A549 (cell line): ENCODE results near the gene POLR2H. TPM values are rescaled to one million over a fixed set of nuclear protein-coding genes. Genes with fewer than 3 reads are reported as not detected.
A peak's percentile ranks its signal among the peaks of the same experiment; 100 is the strongest.

Experiments
- ATAC-seq, 2 experiments: fragments of 200-7000 bp in 1 of 2; fragments of >200 bp in 1 of 2; cut with Nextera tagmentation in 1 of 2; cut with Tn5 transposase in 1 of 2; 3 replicates each; pipeline versions ENCODE4 v1.8.0 to v1.9.1; 2018 to 2020; ENCODE audit warnings: mild to moderate bottlenecking in 1 of 2, moderate library complexity in 1 of 2
- CTCF ChIA-PET: fragments of 300-600 bp; sonication (Branson Sonifier 250); formaldehyde crosslinking; extraction: SDS; loops from one replicate; lab custom pipeline; 2021; ENCODE audit warnings: antibody characterized with exemption, inconsistent platforms; lab: Yijun Ruan, JAX
- POLR2A ChIA-PET: fragments of 350-600 bp; formaldehyde crosslinking; extraction: SDS; loops from one replicate; lab custom pipeline; 2021; ENCODE audit warnings: antibody characterized with exemption, inconsistent platforms; lab: Yijun Ruan, JAX
- DNase-seq, 2 experiments: peaks; one replicate each; pipeline versions ENCODE4 v3.0.0 to v3.0.0-alpha.2; 2011 to 2016; ENCODE audit warnings: low read depth in 1 of 2, low spot score in 1 of 2
- FAIRE-seq: peaks from 2 replicates; lab custom pipeline; 2011; peaks lifted over from hg19 to GRCh38; lab: Jason Lieb, UNC
- H3K27ac ChIP-seq, 2 experiments: fragments of >200 bp; sonication (Bioruptor Twin); formaldehyde crosslinking; 3 replicates each; pipeline ENCODE4 v1.5.1; 2016 to 2017
- H3K4me1 ChIP-seq: fragments of >200 bp; sonication (Bioruptor Twin); formaldehyde crosslinking; 3 replicates; pipeline ENCODE4 v1.6.1; 2016
- H3K4me2 ChIP-seq: fragments of >200 bp; sonication (Bioruptor Twin); formaldehyde crosslinking; 3 replicates; pipeline ENCODE4 v1.6.1; 2016
- H3K4me3 ChIP-seq: fragments of >200 bp; sonication (Bioruptor Twin); formaldehyde crosslinking; 3 replicates; pipeline ENCODE4 v1.5.1; 2016
- H3K9me3 ChIP-seq: fragments of >200 bp; sonication (Bioruptor Twin); formaldehyde crosslinking; 3 replicates; pipeline ENCODE4 v1.6.1; 2016
- ATOH8 ChIP-seq: fragments of 250-450 bp; sonication (Bioruptor Pico); IDR thresholded peaks from 2 replicates; pipeline ENCODE4 v1.5.0; 2020; ENCODE audit warnings: low read depth, mild to moderate bottlenecking, moderate library complexity
- BCL3 ChIP-seq: fragments of >200 bp; sonication (Bioruptor Twin); formaldehyde crosslinking; IDR thresholded peaks from 3 replicates; pipeline ENCODE4 v1.6.1; 2016
- CBX2 ChIP-seq: fragments of 200-600 bp; sonication (generic); IDR thresholded peaks from 2 replicates; pipeline ENCODE4 v1.6.1; 2016; ENCODE audit warnings: low read depth, mild to moderate bottlenecking, borderline replicate concordance
- CEBPB ChIP-seq, 2 experiments: fragments of >200 bp in 1 of 2; sonication (Bioruptor Twin) in 1 of 2; formaldehyde crosslinking in 1 of 2; IDR thresholded peaks; 2 replicates each; pipeline ENCODE4 v1.6.1; 2012 to 2016
- CHD4 ChIP-seq: fragments of 200-600 bp; sonication (generic); IDR thresholded peaks from 2 replicates; pipeline ENCODE4 v1.6.1; 2016; ENCODE audit warnings: antibody characterized with exemption, mild to moderate bottlenecking, borderline replicate concordance
- CTCF ChIP-seq: fragments of >200 bp; sonication (Bioruptor Twin); formaldehyde crosslinking; IDR thresholded peaks from 3 replicates; pipeline ENCODE4 v1.5.1; 2016
- E2F6 ChIP-seq: IDR thresholded peaks from 2 replicates; pipeline ENCODE4 v1.6.1; 2012; ENCODE audit warnings: low read depth, borderline replicate concordance
- EHMT2 ChIP-seq: fragments of 200-600 bp; sonication (generic); IDR thresholded peaks from 2 replicates; pipeline ENCODE4 v1.6.1; 2016; ENCODE audit warnings: antibody characterized with exemption, low read depth, mild to moderate bottlenecking, moderate library complexity
- FOSL2 ChIP-seq, 2 experiments: fragments of 450-650 bp in 1 of 2; fragments of >200 bp in 1 of 2; sonication (Bioruptor Twin) in 1 of 2; formaldehyde crosslinking; IDR thresholded peaks; 2 replicates each; pipeline versions ENCODE4 v1.5.0 to v1.6.1; 2016 to 2020; ENCODE audit warnings: mild to moderate bottlenecking in 1 of 2, moderate library complexity in 1 of 2
- HDAC2 ChIP-seq: fragments of 200-600 bp; sonication (generic); IDR thresholded peaks from 2 replicates; pipeline ENCODE4 v1.6.1; 2016
- HEYL ChIP-seq: fragments of 250-450 bp; sonication (Bioruptor Pico); IDR thresholded peaks from 2 replicates; pipeline ENCODE4 v1.8.0; 2021; ENCODE audit warnings: mild to moderate bottlenecking, moderate library complexity
- HOXB13 ChIP-seq: fragments of 250-450 bp; sonication (Bioruptor Pico); IDR thresholded peaks from 2 replicates; pipeline ENCODE4 v1.5.0; 2020; ENCODE audit warnings: low read depth, mild to moderate bottlenecking, moderate library complexity
- JUNB ChIP-seq: fragments of >200 bp; sonication (Bioruptor Twin); formaldehyde crosslinking; IDR thresholded peaks from 2 replicates; pipeline ENCODE4 v1.6.1; 2016
- NPAS2 ChIP-seq: fragments of 250-450 bp; sonication (Bioruptor Pico); IDR thresholded peaks from 2 replicates; pipeline ENCODE4 v1.8.0; 2022; ENCODE audit warnings: mild to moderate bottlenecking, moderate library complexity, borderline replicate concordance
- RARB ChIP-seq: fragments of 250-450 bp; sonication (Bioruptor Pico); IDR thresholded peaks from 2 replicates; pipeline ENCODE4 v1.8.0; 2021; ENCODE audit warnings: mild to moderate bottlenecking, moderate library complexity
- SREBF2 ChIP-seq: fragments of 450-650 bp; IDR thresholded peaks from 2 replicates; pipeline ENCODE4 v1.6.1; 2014; ENCODE audit warnings: mild to moderate bottlenecking, moderate library complexity
- WGBS: methylation state at CpG from one replicate; pipeline ENCODE4 v1.1.6; 2017; ENCODE audit errors: missing lambda C conversion rate; 5-methylcytosine and 5-hydroxymethylcytosine counted together
- polyA plus RNA-seq, 4 experiments: library from polyadenylated mRNA; depleted of rRNA in 3 of 4; stranded (reverse); fragments of >200 nt; fragmentation: RNase III in 1 of 4; extraction: RNeasy Plus Mini Kit Qiagen cat#74134 plus additional on column Dnase treatment in 1 of 4; gene quantifications; 2 replicates in 3 of 4; 3 replicates in 1 of 4; pipeline ENCODE4 v1.2.3, GENCODE V29; 2011 to 2017

Gene POLR2H
- polyA plus RNA-seq, 2 of the 4 experiments (the other 2 are of a cell fraction) = 104 to 127 TPM

- TF ChIP-seq CTCF (no peak), NPAS2 (CRISPR knock-in tag) (no peak)
These were observed 28.3 kb upstream of the POLR2H start (continued) for GRCh38 chr3:184333190-184333589.

GRCh38 chr3:184333700-184334099 lies 27.8 kb upstream of the POLR2H start:
- no peak for ATAC-seq
- POLR2A ChIA-PET = no interaction called here
- 72% methylated on average over 3 of the region's 3 CpGs for WGBS
- Histone ChIP-seq H3K4me1 (peaks cover 54% of the 10 kb centered on the region; the same call in 2 of the 3 replicates), H3K4me3 (no peak overlapping the region), H3K4me2 (no peak overlapping the region)
- DNase-seq = no peak
- no peak for FAIRE-seq
- TF ChIP-seq E2F6 (no peak), FOSL2 (IDR thresholded peaks at IDR 0.05) (no peak), FOSL2 (CRISPR knock-in tag; IDR thresholded peaks at IDR 0.05) (no peak)
- TF ChIP-seq, all 56 proteins: peak for 0
- Histone ChIP-seq H3K27ac (0 out of 6 replicates have a peak overlapping the region, but pooled peaks of 1 of the 2 experiments have one; percentile 1), H3K9me3 (no peaks in the 10 kb centered on the region)
- CTCF ChIA-PET = no interaction called here

GRCh38 chr3:184334470-184335158 lies 26.9 kb upstream of the POLR2H start:
- Histone ChIP-seq H3K4me3 (no peak overlapping the region), H3K4me1 (peaks cover 54% of the 10 kb centered on the region; the same call in 2 of the 3 replicates), H3K4me2 (no peak overlapping the region), H3K27ac (peak overlapping the region in 1 of 2 experiments; percentile 34; a peak in 1 of 6 replicates), H3K9me3 (no peaks in the 10 kb centered on the region)
- ATAC-seq (peak; percentile 0 to 27; a peak in 3 of 6 replicates), DNase-seq (peak; percentile 28 to 48), FAIRE-seq (no peak)
- TF ChIP-seq SREBF2 (no peak), FOSL2 (IDR thresholded peaks at IDR 0.05) (no peak), FOSL2 (CRISPR knock-in tag; IDR thresholded peaks at IDR 0.05) (peak; percentile 29; the same call in 1 of the 2 replicates), HEYL (no peak)
- 81% methylated on average over 15 of the region's 15 CpGs for WGBS
- POLR2A ChIA-PET = no interaction called here
- CTCF ChIA-PET = interaction anchor here (0.7 to 0.9 kb wide), 2 partner anchors 8 to 27 kb away, joined by 3 read pairs; partner anchors contain the start of genes CLCN2 and POLR2H

- H3K27ac ChIP-seq = peak overlapping the region in 1 of 2 experiments; percentile 97; a peak in 3 of 6 replicates
- peak; percentile 33 to 45 for ATAC-seq
- peak overlapping the region; percentile 96 for H3K4me2 ChIP-seq
- ChIA-PET POLR2A (no interaction called here), CTCF (interaction anchor here (0.7 to 0.9 kb wide), 2 partner anchors 9 to 26 kb away, joined by 3 read pairs; partner anchors contain the start of genes CLCN2 and POLR2H)
- peaks cover 54% of the 10 kb centered on the region; the same call in 2 of the 3 replicates for H3K4me1 ChIP-seq
- WGBS = 70% methylated on average over 4 of the region's 4 CpGs
- FAIRE-seq = no peak
- DNase-seq = peak; percentile 15 to 38
- TF ChIP-seq CHD4 (no peak), CBX2 (no peak), BCL3 (no peak), CEBPB (IDR thresholded peaks at IDR 0.05) (no peak), RARB (CRISPR knock-in tag) (no peak), E2F6 (no peak), HDAC2 (no peak), JUNB (no peak), ATOH8 (CRISPR knock-in tag) (no peak), HOXB13 (CRISPR knock-in tag) (no peak), HEYL (no peak), EHMT2 (no peak)
- no peak overlapping the region for H3K4me3 ChIP-seq
- no peaks in the 10 kb centered on the region for H3K9me3 ChIP-seq
These were observed 26.2 kb upstream of the POLR2H start for GRCh38 chr3:184335291-184335660.
